ENCODE data around the gene PEMT. TPM values are rescaled to one million over a fixed set of nuclear protein-coding genes. Genes with fewer than 3 reads are reported as not detected.

PEMT gene
- total RNA-seq, 3 donors from 2014 or later (not counting 1 experiment from before 2014, with no cell fraction given), result 10.3 to 13.6 (median 12.6) TPM

DNA sequence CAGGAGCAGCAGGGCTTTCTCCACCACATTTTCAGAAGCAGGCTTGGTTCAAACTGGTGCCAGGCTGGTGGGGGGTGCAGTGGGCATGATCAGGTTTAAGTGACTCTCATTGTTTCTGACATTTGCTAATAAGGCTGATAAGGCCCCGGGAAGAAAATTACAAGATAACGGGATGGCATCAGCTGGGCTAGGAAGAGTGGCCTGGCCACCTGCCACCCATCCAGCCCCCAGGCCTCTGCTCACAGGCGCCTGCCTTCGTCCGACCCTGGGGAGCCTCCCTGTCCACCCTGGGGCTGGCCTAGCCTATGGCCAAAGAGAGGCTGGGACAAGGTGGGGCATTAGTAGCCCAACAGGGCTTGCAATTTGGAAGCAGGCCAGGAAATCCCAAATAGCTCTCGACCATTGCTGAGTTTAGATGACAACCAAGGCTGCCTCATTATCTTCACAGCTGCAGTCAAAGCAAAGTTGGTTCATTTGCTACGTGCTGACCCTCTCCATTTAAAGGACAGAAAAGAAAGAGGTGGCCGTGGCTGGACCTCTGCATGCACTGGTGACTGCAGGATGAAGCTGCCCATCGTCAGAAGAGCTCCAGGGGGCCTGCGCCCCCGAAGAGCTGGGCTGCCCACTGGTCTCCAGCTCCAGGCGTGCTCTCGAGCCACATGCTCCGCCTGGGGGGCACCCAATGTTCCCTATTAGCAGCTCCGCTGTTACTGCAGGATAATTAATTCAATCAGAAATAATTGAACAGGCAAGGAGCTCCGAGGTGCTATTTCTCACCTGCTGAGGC lies 44.9 kb downstream of the PEMT start:
- no peaks in the 10 kb centered on the region for H3K9me3 Mint-ChIP-seq
- no peak overlapping the region for H3K4me3 Mint-ChIP-seq
- intact Hi-C loops (cut with micrococcal nuclease), result no loop called here
- no peak overlapping the region for H3K27ac ChIP-seq (ENCODE audit: low read length)
- TF ChIP-seq, protein P1, sequence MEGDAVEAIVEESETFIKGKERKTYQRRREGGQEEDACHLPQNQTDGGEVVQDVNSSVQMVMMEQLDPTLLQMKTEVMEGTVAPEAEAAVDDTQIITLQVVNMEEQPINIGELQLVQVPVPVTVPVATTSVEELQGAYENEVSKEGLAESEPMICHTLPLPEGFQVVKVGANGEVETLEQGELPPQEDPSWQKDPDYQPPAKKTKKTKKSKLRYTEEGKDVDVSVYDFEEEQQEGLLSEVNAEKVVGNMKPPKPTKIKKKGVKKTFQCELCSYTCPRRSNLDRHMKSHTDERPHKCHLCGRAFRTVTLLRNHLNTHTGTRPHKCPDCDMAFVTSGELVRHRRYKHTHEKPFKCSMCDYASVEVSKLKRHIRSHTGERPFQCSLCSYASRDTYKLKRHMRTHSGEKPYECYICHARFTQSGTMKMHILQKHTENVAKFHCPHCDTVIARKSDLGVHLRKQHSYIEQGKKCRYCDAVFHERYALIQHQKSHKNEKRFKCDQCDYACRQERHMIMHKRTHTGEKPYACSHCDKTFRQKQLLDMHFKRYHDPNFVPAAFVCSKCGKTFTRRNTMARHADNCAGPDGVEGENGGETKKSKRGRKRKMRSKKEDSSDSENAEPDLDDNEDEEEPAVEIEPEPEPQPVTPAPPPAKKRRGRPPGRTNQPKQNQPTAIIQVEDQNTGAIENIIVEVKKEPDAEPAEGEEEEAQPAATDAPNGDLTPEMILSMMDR (IDR thresholded peaks at IDR 0.05), result no peak
- ATAC-seq, result no peak
- no peaks in the 10 kb centered on the region for H3K27me3 ChIP-seq (ENCODE audit: control insufficient read depth, insufficient read depth, low read length)
- no peak overlapping the region for H3K27ac Mint-ChIP-seq
- H3K9me3 ChIP-seq (ENCODE audit: control insufficient read depth, insufficient read depth, low read length), result no peaks in the 10 kb centered on the region
- no peaks in the 10 kb centered on the region for H3K36me3 ChIP-seq (ENCODE audit: control insufficient read depth, insufficient read depth, low read length)
- no peaks in the 10 kb centered on the region for H3K27me3 Mint-ChIP-seq (ENCODE audit: low read depth in 2 of 2)
- no peaks in the 10 kb centered on the region for H3K4me1 Mint-ChIP-seq
- H3K4me3 ChIP-seq (ENCODE audit: low read length), result no peak overlapping the region
- DNase-seq, result no peak
- H3K4me1 ChIP-seq (ENCODE audit: control insufficient read depth, insufficient read depth, low read length), result no peaks in the 10 kb centered on the region
- WGBS (ENCODE audit: insufficient coverage), result 94% methylated on average over 16 of the region's 16 CpGs
- no peaks in the 10 kb centered on the region for H3K36me3 Mint-ChIP-seq

DNA sequence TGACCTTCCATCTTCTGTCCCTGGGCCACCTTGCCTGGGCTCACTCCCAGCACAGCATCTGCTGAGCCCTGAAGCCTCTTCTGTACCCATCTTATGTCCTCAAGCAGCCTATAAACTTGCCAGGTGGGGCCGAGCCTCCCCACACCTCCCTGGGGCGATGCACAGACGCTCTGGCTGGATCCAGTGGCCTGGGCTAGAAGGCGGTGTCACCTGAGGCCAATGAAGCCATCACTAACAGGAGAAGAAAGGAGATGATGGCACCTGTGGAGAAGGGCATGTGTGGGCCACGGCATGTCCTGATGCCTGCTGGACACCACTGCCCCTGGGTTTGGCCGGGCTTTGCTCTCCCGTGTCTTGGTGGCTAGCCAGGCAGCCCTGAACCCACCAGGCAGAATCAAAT lies 45.5 kb downstream of the PEMT start:
- Histone ChIP-seq H3K4me1 (ENCODE audit: control insufficient read depth, insufficient read depth, low read length) (no peaks in the 10 kb centered on the region), H3K36me3 (ENCODE audit: control insufficient read depth, insufficient read depth, low read length) (no peaks in the 10 kb centered on the region), H3K27ac (ENCODE audit: low read length) (no peak overlapping the region), H3K9me3 (ENCODE audit: control insufficient read depth, insufficient read depth, low read length) (no peaks in the 10 kb centered on the region), H3K4me3 (ENCODE audit: low read length) (no peak overlapping the region), H3K27me3 (ENCODE audit: control insufficient read depth, insufficient read depth, low read length) (no peaks in the 10 kb centered on the region)
- H3K4me3 Mint-ChIP-seq, result no peak overlapping the region
- H3K27ac Mint-ChIP-seq, result no peak overlapping the region
- H3K9me3 Mint-ChIP-seq, result no peaks in the 10 kb centered on the region
- no peaks in the 10 kb centered on the region for H3K36me3 Mint-ChIP-seq
- 94% methylated on average over 6 of the region's 7 CpGs for whole genome bisulfite sequencing (ENCODE audit: insufficient coverage)
- no peak for DNase-seq
- TF ChIP-seq, protein P1 (IDR thresholded peaks at IDR 0.05), result no peak
- intact Hi-C loops (cut with micrococcal nuclease), result no loop called here
- no peaks in the 10 kb centered on the region for H3K4me1 Mint-ChIP-seq
- no peak for ATAC-seq
- no peaks in the 10 kb centered on the region for H3K27me3 Mint-ChIP-seq (ENCODE audit: low read depth in 2 of 2)

DNA sequence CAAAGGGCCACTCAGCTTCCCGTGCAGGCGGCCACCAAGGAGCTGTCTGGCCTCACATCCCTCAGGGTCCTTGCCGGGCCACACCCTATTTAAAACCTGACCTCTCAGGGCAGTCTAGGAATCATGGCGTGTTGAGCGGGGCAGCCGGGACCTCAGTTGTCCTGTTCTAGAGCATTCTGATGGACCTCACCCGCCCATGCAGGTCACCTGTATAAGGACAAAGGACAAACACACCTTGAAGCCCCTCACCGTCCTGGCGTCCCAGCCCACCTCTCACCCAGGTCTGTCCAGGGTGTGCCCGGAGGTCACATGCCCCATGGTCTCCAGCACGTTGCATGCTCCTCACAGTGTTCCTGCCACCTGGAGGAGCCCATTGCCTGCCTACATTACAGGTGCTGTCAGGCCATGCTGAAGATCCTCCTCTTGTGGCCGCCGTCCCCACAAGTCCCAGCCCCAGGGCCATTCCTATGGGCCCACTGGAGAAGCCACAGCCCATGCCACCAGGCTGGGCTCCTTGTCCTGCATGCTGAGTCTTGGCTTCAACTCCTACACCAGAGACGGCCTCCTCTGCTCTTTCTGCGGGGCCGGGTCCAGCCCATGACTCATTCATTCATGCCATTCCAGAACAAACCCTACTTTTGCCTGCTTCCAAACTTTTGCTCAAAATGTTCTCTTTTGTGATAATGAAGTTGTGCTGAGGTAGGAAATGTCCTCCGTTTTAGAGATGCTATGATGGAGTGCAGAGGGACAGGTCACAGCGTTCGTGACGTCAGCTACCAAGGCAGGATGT lies 46.3 kb downstream of the PEMT start:
- Mint-ChIP-seq H3K4me3 (no peak overlapping the region), H3K27ac (no peak overlapping the region), H3K27me3 (ENCODE audit: low read depth in 2 of 2) (no peaks in the 10 kb centered on the region), H3K36me3 (no peaks in the 10 kb centered on the region), H3K4me1 (no peaks in the 10 kb centered on the region), H3K9me3 (no peaks in the 10 kb centered on the region)
- intact Hi-C loops (cut with micrococcal nuclease), result no loop called here
- TF ChIP-seq, protein P1 (IDR thresholded peaks at IDR 0.05), result no peak
- Histone ChIP-seq H3K4me1 (ENCODE audit: control insufficient read depth, insufficient read depth, low read length) (no peaks in the 10 kb centered on the region), H3K27me3 (ENCODE audit: control insufficient read depth, insufficient read depth, low read length) (no peaks in the 10 kb centered on the region), H3K36me3 (ENCODE audit: control insufficient read depth, insufficient read depth, low read length) (no peaks in the 10 kb centered on the region), H3K4me3 (ENCODE audit: low read length) (no peak overlapping the region), H3K9me3 (ENCODE audit: control insufficient read depth, insufficient read depth, low read length) (no peaks in the 10 kb centered on the region), H3K27ac (ENCODE audit: low read length) (no peak overlapping the region)
- ATAC-seq (no peak), DNase-seq (no peak)
- WGBS (ENCODE audit: insufficient coverage), result 97% methylated on average over 20 of the region's 20 CpGs

Data from natural killer cell (primary cell).